Calu3 (cell line): ENCODE measurements around the gene CCDC183. TPM values are rescaled to one million over a fixed set of nuclear protein-coding genes. Genes with fewer than 3 reads are reported as not detected.

Experiments
- BruUV-seq: library from RNA; stranded (reverse); fragments of 400-500 nt; replicated peaks from 2 replicates; lab custom pipeline; 2021; lab: Mats Ljungman, UMichigan
- CTCF ChIA-PET: fragments of 300-600 bp; sonication (Branson Sonifier 250); formaldehyde crosslinking; loops from one replicate; lab custom pipeline; 2022; ENCODE audit warnings: antibody characterized with exemption; lab: Charles Lee
- DNase-seq: peaks from one replicate; pipeline ENCODE4 v3.0.0; 2022
- H3K27ac Mint-ChIP-seq: one replicate; pipeline ENCODE4 v1.8.0; 2022; ENCODE audit warnings: mixed read lengths; ENCODE audit not compliant: unreplicated experiment
- H3K27me3 Mint-ChIP-seq: one replicate; pipeline ENCODE4 v1.8.0; 2022; ENCODE audit warnings: mixed read lengths; ENCODE audit not compliant: unreplicated experiment
- H3K36me3 Mint-ChIP-seq: one replicate; pipeline ENCODE4 v1.8.0; 2022; ENCODE audit warnings: mild to moderate bottlenecking, moderate library complexity, mixed read lengths; ENCODE audit not compliant: insufficient read depth, unreplicated experiment
- H3K4me1 Mint-ChIP-seq: one replicate; pipeline ENCODE4 v1.8.0; 2022; ENCODE audit warnings: mild to moderate bottlenecking, low read depth, mixed read lengths; ENCODE audit not compliant: unreplicated experiment
- H3K4me3 Mint-ChIP-seq: one replicate; pipeline ENCODE4 v1.8.0; 2022; ENCODE audit warnings: mild to moderate bottlenecking, low read depth, moderate library complexity, mixed read lengths; ENCODE audit not compliant: unreplicated experiment
- H3K9me3 Mint-ChIP-seq: one replicate; pipeline ENCODE4 v1.8.0; 2022; ENCODE audit warnings: low read depth, mixed read lengths; ENCODE audit not compliant: unreplicated experiment
- intact Hi-C: fragments of 100-400 bp; cut with micrococcal nuclease; formaldehyde crosslinking; loops from one replicate; pipeline ENCODE4 v1.10.0; 2022; ENCODE audit not compliant: unreplicated experiment
- total RNA-seq: library from RNA; stranded (reverse); gene quantifications from 2 replicates; pipeline ENCODE4 v1.2.3, GENCODE V29; 2022
- TF ChIP-seq, protein P1 (sequence below): fragments of 200-600 bp; IDR thresholded peaks from one replicate; pipeline ENCODE4 v1.8.0; 2022; ENCODE audit warnings: antibody characterized with exemption; ENCODE audit not compliant: unreplicated experiment

Gene CCDC183
- total RNA-seq, 1 experiment from 2014 or later: 0.38 TPM

DNA sequence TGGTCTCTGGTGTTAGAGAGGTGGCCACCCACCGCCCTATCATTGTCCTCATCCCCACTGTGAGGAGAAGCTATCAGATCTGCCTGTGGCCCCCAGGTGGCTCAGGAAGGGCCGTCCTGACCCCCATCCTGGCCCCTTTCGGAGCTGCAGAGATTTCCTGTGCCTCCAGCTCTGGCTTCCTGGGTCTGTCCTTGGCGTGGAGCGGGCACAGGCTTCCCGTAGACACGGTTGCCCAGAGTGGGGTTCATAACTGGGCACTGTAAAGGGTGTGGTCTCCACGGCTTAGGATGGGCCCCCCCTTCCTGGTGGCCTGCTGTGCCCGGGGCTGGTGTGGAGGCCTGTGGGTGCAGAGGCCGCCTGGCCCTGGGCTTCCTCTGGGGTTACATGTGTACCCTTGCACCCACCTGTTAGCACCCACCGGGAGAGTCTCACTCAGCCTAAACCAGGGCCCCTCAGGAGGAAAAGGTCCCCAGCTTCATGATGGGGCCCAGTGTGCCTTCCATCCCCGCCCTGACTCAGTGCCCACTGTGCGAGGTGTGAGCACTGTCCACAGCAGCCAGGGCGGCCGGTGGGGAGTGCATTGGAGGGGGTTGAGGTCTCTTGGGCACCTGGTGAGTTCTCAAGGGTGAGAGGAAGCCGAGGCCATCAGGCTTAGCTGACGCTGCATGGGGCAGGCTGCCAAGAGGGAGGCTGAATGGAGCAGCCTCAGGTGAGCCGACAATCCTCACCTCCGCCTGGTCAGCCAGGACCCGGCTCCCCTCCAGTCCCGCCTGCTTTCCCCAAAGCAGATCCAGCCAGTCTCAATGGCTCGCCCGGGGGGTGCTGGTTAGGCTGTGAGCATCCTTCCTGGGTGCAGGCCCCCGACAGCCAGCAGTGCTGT, 30.8 kb downstream of the CCDC183 start:
- Mint-ChIP-seq H3K27ac (no peak overlapping the region), H3K9me3 (no peaks in the 10 kb centered on the region), H3K4me1 (no peaks in the 10 kb centered on the region), H3K36me3 (peaks cover 27% of the 10 kb centered on the region), H3K27me3 (no peaks in the 10 kb centered on the region), H3K4me3 (no peak overlapping the region)
- no peak for DNase-seq
- no TSS peak for BruUV-seq
- CTCF ChIA-PET: interaction anchor here (0.6 kb wide), 1 partner anchor 151 kb away, joined by 3 read pairs; no protein-coding TSS in a partner anchor
- intact Hi-C loops: no loop called here
- TF ChIP-seq, protein P1, sequence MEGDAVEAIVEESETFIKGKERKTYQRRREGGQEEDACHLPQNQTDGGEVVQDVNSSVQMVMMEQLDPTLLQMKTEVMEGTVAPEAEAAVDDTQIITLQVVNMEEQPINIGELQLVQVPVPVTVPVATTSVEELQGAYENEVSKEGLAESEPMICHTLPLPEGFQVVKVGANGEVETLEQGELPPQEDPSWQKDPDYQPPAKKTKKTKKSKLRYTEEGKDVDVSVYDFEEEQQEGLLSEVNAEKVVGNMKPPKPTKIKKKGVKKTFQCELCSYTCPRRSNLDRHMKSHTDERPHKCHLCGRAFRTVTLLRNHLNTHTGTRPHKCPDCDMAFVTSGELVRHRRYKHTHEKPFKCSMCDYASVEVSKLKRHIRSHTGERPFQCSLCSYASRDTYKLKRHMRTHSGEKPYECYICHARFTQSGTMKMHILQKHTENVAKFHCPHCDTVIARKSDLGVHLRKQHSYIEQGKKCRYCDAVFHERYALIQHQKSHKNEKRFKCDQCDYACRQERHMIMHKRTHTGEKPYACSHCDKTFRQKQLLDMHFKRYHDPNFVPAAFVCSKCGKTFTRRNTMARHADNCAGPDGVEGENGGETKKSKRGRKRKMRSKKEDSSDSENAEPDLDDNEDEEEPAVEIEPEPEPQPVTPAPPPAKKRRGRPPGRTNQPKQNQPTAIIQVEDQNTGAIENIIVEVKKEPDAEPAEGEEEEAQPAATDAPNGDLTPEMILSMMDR: no peak

DNA sequence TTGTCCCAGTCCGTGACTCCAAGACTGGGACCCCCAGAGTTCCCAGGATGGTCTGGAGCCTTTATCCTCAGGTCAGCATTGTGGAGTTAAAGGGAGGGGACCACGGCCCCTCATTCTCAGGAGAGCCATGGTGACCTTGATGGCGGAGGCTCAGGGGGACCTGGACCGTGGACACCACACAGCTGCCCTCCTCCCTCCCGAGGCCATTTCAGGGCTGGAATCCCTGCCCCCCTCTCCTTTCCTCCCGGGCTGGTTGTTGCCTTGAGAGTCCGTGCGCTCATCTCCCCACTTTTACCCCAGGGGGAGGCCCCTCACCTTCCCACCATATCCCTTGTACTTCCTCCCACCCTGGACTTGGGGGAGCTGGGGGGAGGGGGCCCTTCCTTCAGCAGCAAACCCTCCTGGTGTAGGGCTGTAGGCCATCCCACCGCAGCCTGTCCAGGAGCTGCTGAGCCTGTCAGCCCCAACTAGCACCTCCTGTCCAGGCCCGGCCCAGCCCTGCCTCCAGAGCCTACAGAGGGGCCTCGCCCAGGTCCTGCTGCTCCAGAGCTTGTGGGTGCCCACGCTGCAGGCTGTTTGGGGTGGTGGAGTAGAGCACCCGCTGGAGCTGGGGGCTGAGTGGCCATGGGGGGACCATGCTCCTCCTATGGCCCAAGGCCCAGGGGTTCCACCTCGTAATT, 31.8 kb downstream of the CCDC183 start:
- H3K27me3 Mint-ChIP-seq: no peaks in the 10 kb centered on the region
- no peak overlapping the region for H3K27ac Mint-ChIP-seq
- no peaks in the 10 kb centered on the region for H3K4me1 Mint-ChIP-seq
- no peaks in the 10 kb centered on the region for H3K9me3 Mint-ChIP-seq
- intact Hi-C loops: no loop called here
- TF ChIP-seq, protein P1: no peak
- no peak for DNase-seq
- H3K4me3 Mint-ChIP-seq: no peak overlapping the region
- H3K36me3 Mint-ChIP-seq: peaks cover 26% of the 10 kb centered on the region
- CTCF ChIA-PET: no interaction called here
- BruUV-seq: no TSS peak

DNA sequence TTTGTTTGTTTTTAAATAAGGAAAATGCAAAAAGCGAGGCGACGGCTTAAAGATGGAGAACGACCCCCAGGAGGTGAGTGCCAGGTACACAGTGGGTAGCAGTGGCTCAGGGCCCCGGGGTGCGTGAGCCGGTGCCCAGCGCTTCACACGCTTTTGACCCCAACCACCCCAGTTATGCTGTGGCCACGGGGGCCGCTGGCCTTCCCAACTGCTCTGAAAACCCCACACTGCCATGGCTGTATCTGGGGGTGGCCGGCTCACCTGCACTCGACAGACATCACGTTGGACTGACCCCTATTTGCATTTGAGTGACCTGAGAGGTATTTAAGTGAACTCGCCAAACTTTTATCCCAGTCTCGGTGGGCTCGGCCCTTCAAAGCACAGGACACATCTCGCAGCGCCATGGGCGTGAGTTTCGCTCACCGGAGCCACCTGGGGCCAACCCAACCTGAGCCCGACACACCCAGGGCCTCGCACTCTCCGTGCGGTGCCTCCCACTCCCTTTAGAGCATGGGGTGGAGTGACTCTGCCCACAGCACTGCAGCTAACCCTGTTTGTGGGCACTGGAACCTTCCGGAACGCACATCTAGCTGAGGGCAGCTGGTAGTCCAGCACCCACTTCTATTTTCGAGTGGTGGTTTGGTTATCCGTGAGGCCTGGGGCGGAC, 32.5 kb downstream of the CCDC183 start:
- CTCF ChIA-PET: no interaction called here
- no peaks in the 10 kb centered on the region for H3K27me3 Mint-ChIP-seq
- no peaks in the 10 kb centered on the region for H3K4me1 Mint-ChIP-seq
- H3K4me3 Mint-ChIP-seq: no peak overlapping the region
- intact Hi-C loops: no loop called here
- TF ChIP-seq, protein P1: no peak
- peaks cover 19% of the 10 kb centered on the region for H3K36me3 Mint-ChIP-seq
- no TSS peak for BruUV-seq
- no peaks in the 10 kb centered on the region for H3K9me3 Mint-ChIP-seq
- DNase-seq: no peak
- H3K27ac Mint-ChIP-seq: no peak overlapping the region

DNA sequence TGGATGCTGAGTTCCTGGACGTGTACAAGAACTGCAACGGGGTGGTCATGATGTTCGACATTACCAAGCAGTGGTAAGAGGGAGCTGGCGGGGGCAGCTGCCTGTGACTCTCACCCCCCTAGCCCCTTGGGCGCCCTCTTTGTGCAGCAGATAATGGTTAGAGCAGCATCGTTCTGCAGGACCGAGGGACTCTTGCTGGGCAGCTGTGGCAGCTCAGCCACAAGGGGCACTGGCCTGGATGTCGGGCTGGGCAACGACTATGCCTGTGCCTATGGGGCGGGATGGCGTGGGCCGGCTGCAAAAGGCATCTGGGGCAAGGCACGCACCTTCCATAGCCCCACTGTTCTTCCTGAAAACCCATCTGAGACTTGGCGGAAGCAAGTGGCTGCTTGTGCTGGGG, 33.3 kb downstream of the CCDC183 start:
- peaks cover 18% of the 10 kb centered on the region for H3K36me3 Mint-ChIP-seq
- H3K27ac Mint-ChIP-seq: no peak overlapping the region
- CTCF ChIA-PET: no interaction called here
- TF ChIP-seq, protein P1: no peak
- H3K27me3 Mint-ChIP-seq: no peaks in the 10 kb centered on the region
- H3K4me3 Mint-ChIP-seq: no peak overlapping the region
- no peak for DNase-seq
- intact Hi-C loops: no loop called here
- H3K4me1 Mint-ChIP-seq: no peaks in the 10 kb centered on the region
- BruUV-seq: no TSS peak
- no peaks in the 10 kb centered on the region for H3K9me3 Mint-ChIP-seq
